SK-N-MC (cell line): ENCODE results near the gene PEAK1.

Experiments
- EZH2 ChIP-seq: fragments of 200-600 bp; sonication (generic); IDR thresholded peaks from one replicate; pipeline ENCODE4 v1.6.1; 2017; ENCODE audit warnings: antibody characterized with exemption
- POLR2AphosphoS5 ChIP-seq: IDR thresholded peaks from 2 replicates; pipeline ENCODE4 v1.6.1; 2012; ENCODE audit warnings: mild to moderate bottlenecking, low read depth, low read length, borderline replicate concordance

DNA sequence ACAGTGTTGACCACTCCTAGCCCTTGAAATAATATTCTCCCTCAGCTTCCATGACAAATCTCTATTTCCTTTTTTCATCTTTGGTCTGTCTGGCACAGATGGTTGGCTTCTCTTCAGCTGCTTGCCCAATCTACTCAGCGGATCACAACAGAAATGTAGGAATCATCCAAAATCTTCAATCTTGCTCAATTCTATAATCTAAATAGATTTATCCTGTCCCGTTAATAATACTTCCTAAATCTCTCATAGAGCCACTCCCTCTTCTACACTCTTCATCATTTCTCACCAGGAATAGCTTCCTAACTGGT is 3.8 kb downstream of the PEAK1 start:
- TF ChIP-seq POLR2AphosphoS5 (no peak), EZH2 (no peak)
